K562 (cell line): Measurements from ENCODE around the gene GNB5. TPM values are rescaled to one million over a fixed set of nuclear protein-coding genes. Genes with fewer than 3 reads are reported as not detected.
"Not testable (repeated sequence)": the region's sequence is repeated elsewhere in the genome, so short reads cannot be mapped to it uniquely, and the experiment has no call there.

Experiments used
- ATAC-seq: fragments of 200-7000 bp; cut with Tn5 transposase; 3 replicates; pipeline ENCODE4 v1.9.1; 2020; ENCODE audit warnings: moderate library complexity
- BruUV-seq: library from RNA; stranded (reverse); fragments of 400-500 nt; replicated peaks from 2 replicates; lab custom pipeline; 2021; lab: Mats Ljungman, UMichigan
- CTCF ChIA-PET: fragments of 300-600 bp; formaldehyde crosslinking; extraction: SDS; loops from one replicate; lab custom pipeline; 2021; ENCODE audit warnings: low intra/inter-chr PET ratio; lab: Yijun Ruan, JAX
- POLR2A ChIA-PET: fragments of 300-600, 350-650 bp; sonication (Branson Sonifier 250); formaldehyde crosslinking; extraction: SDS; loops from one replicate; lab custom pipeline; 2021; ENCODE audit warnings: antibody characterized with exemption, inconsistent platforms; lab: Yijun Ruan, JAX
- DNase-seq, 4 experiments: peaks; one replicate each; pipeline versions ENCODE4 v3.0.0 to v3.0.0-alpha.2; 2011 to 2018; ENCODE audit warnings: low spot score in 3 of 4, mixed read lengths in 3 of 4; ENCODE audit errors: extremely low read depth in 1 of 4
- FAIRE-seq: peaks from 2 replicates; lab custom pipeline; 2011; peaks lifted over from hg19 to GRCh38; lab: Jason Lieb, UNC
- H2AFZ ChIP-seq: 2 replicates; pipeline ENCODE4 v1.6.0; 2011; ENCODE audit warnings: low read depth, low read length, control low read depth, inconsistent platforms
- H3K27ac ChIP-seq: fragments of 200-600 bp; 3 replicates; pipeline ENCODE4 v1.8.0; 2011; ENCODE audit warnings: low read depth, mild to moderate bottlenecking, control low read depth, inconsistent platforms, low read length, moderate library complexity, mixed read lengths; ENCODE audit errors: extremely low read depth
- H3K27me3 ChIP-seq, 2 experiments: fragments of 300-600 bp in 1 of 2; 2 replicates in 1 of 2; 3 replicates in 1 of 2; pipeline versions ENCODE4 v1.6.0 to v1.8.0; 2011; ENCODE audit warnings: inconsistent platforms in 2 of 2, low read length in 2 of 2, mild to moderate bottlenecking in 1 of 2, mixed read lengths in 1 of 2, moderate library complexity in 1 of 2; ENCODE audit not compliant: control insufficient read depth in 2 of 2, insufficient read depth in 2 of 2
- H3K36me3 ChIP-seq: fragments of 300-600 bp; 3 replicates; pipeline ENCODE4 v1.8.0; 2011; ENCODE audit warnings: mild to moderate bottlenecking, low read length, inconsistent platforms; ENCODE audit not compliant: control insufficient read depth, insufficient read depth
- H3K4me1 ChIP-seq, 2 experiments: fragments of 200-600 bp in 1 of 2; replicated peaks in 1 of 2; 2 replicates in 1 of 2; 3 replicates in 1 of 2; pipeline versions ENCODE4 v1.5.1 to v1.8.0; 2011; ENCODE audit warnings: inconsistent platforms in 2 of 2, low read length in 2 of 2, mild to moderate bottlenecking in 1 of 2, mixed read lengths in 1 of 2, moderate library complexity in 1 of 2; ENCODE audit not compliant: control insufficient read depth in 2 of 2, insufficient read depth in 2 of 2
- H3K4me2 ChIP-seq: 2 replicates; pipeline ENCODE4 v1.6.1; 2011; ENCODE audit warnings: low read length, control low read depth, inconsistent platforms, mixed read lengths; ENCODE audit not compliant: insufficient read depth
- H3K4me3 ChIP-seq: fragments of 200-600 bp; sonication (generic), shearing (Covaris generic); 2 replicates; pipeline ENCODE4 v1.5.1; 2016; ENCODE audit warnings: control low read depth, inconsistent platforms
- H3K79me2 ChIP-seq: fragments of 200-600 bp; 3 replicates; pipeline ENCODE4 v1.8.0; 2011; ENCODE audit warnings: low read length, inconsistent platforms; ENCODE audit not compliant: control insufficient read depth, insufficient read depth
- H3K9ac ChIP-seq, 2 experiments: 2 replicates each; pipeline versions ENCODE4 v1.6.0 to v1.6.1; 2011; ENCODE audit warnings: low read depth in 2 of 2, low read length in 2 of 2, control low read depth in 1 of 2, inconsistent platforms in 1 of 2, mild to moderate bottlenecking in 1 of 2, mixed read lengths in 1 of 2; ENCODE audit not compliant: insufficient read depth in 1 of 2
- H3K9me1 ChIP-seq: one replicate; pipeline ENCODE4 v1.6.0; 2011; ENCODE audit warnings: inconsistent platforms, mild to moderate bottlenecking, low read length, moderate library complexity; ENCODE audit not compliant: control insufficient read depth, insufficient read depth
- H3K9me3 ChIP-seq: replicated peaks from 2 replicates; pipeline ENCODE4 v1.5.1; 2011; ENCODE audit warnings: low read depth, low read length, inconsistent platforms; ENCODE audit not compliant: control insufficient read depth, insufficient read depth
- H4K20me1 ChIP-seq: replicated peaks from 2 replicates; pipeline ENCODE4 v1.6.1; 2011; ENCODE audit warnings: low read length, inconsistent platforms, mixed read lengths; ENCODE audit not compliant: control insufficient read depth, insufficient read depth
- BHLHE40 ChIP-seq: IDR thresholded peaks from 2 replicates; pipeline ENCODE4 v1.6.1; 2011; ENCODE audit warnings: low read length, improper control_type of control experiment
- NFIC ChIP-seq: fragments of 450-650 bp; IDR thresholded peaks from 2 replicates; pipeline ENCODE4 v1.6.1; 2017; ENCODE audit warnings: mild to moderate bottlenecking, inconsistent platforms
- U2AF2 ChIP-seq: fragments of 200-400 bp; formaldehyde crosslinking; optimal IDR thresholded peaks from 2 replicates; pipeline ENCODE3; 2017; ENCODE audit warnings: low read depth, mild to moderate bottlenecking, low read length
- WGBS: fragments of 100-300 bp; shearing (Covaris generic); methylation state at CpG from one replicate; pipeline ENCODE4 v1.1.6; 2016; ENCODE audit warnings: low coverage, mixed read lengths; ENCODE audit not compliant: insufficient coverage; ENCODE audit errors: missing lambda C conversion rate; 5-methylcytosine and 5-hydroxymethylcytosine counted together
- in situ Hi-C: fragments of 300-500 bp; cut with MboI; formaldehyde crosslinking; loops from 4 replicates; pipeline ENCODE4 v1.15.0; 2018; ENCODE audit warnings: inconsistent platforms, mixed read lengths
- intact Hi-C: fragments of 100-400 bp; cut with micrococcal nuclease; formaldehyde crosslinking; loops from 2 replicates; pipeline ENCODE4 v1.14.2; 2022
- polyA plus RNA-seq, 8 experiments: library from polyadenylated mRNA; depleted of rRNA in 4 of 8; stranded (reverse) in 5 of 8; unstranded in 3 of 8; fragments of >200 nt; fragmentation: Nextera tagmentation in 2 of 8; fragmentation: Illumina TruSeq in 1 of 8; extraction: Ambion mirVana in 2 of 8; extraction: Trizol in 1 of 8; gene quantifications; 2 replicates each; pipeline versions ENCODE4 v1.2.1 to v1.2.3, GENCODE V29; 2011 to 2014; ENCODE audit warnings: inconsistent platforms in 1 of 8, missing spikeins in 1 of 8
- total RNA-seq, 7 experiments: library from RNA; depleted of rRNA in 6 of 7; stranded (reverse); fragments of >200 nt in 6 of 7; fragmentation: Illumina TruSeq in 2 of 7; extraction: Trizol in 2 of 7; gene quantifications; 2 replicates each; pipeline versions ENCODE4 v1.2.1 to v1.2.3, GENCODE V29; 2011 to 2021; ENCODE audit warnings: low replicate concordance in 1 of 7

GNB5 gene
- total and polyA plus RNA-seq, 9 of the 15 experiments (the other 6 are each of a cell fraction or from before 2014, with no cell fraction given): 0.11 to 2.1 (median 0.77) TPM

GRCh38 chr15:52097180-52097579 is 94.0 kb downstream of the GNB5 start:
- H3K9me3 ChIP-seq: no peaks in the 10 kb centered on the region
- TF ChIP-seq U2AF2 (no peak), NFIC (peak; percentile 65), BHLHE40 (no peak)
- no peak for FAIRE-seq
- no peak for ATAC-seq
- ChIA-PET POLR2A (no interaction called here), CTCF (no interaction called here)
- intact Hi-C loops (no loop called here), in situ Hi-C loops (no loop called here)
- BruUV-seq: no TSS peak
- H3K27ac ChIP-seq: no peak overlapping the region
- H3K4me1 ChIP-seq: no peaks in the 10 kb centered on the region; a peak in 3 of 5 replicates
- H4K20me1 ChIP-seq: no peaks in the 10 kb centered on the region
- no peak overlapping the region for H3K4me2 ChIP-seq
- no peak overlapping the region for H3K9ac ChIP-seq
- H3K36me3 ChIP-seq: no peaks in the 10 kb centered on the region
- DNase-seq: peak in 2 of 4 experiments; percentile 18 to 20
- H3K79me2 ChIP-seq: no peaks in the 10 kb centered on the region
- H3K4me3 ChIP-seq: no peak overlapping the region
- no peak overlapping the region for H2AFZ ChIP-seq
- no peaks in the 10 kb centered on the region for H3K9me1 ChIP-seq
- H3K27me3 ChIP-seq: 0 out of 5 replicates have a peak, but pooled peaks cover 0 to 8% of the 10 kb centered on the region in 2 experiments

- intact Hi-C loops, H3K4me1 ChIP-seq, DNase-seq, H4K20me1 ChIP-seq, H3K79me2 ChIP-seq, FAIRE-seq, POLR2A ChIA-PET, H3K9me1 ChIP-seq, H3K9ac ChIP-seq, in situ Hi-C loops, H3K4me3 ChIP-seq, ATAC-seq, CTCF ChIA-PET, BruUV-seq, H3K9me3 ChIP-seq, H3K36me3 ChIP-seq, H2AFZ ChIP-seq, H3K27ac ChIP-seq, H3K27me3 ChIP-seq, H3K4me2 ChIP-seq: not testable (repeated sequence)
- WGBS: 53% methylated on average over 9 of the region's 9 CpGs
Observed at GRCh38 chr15:52096536-52096935, 94.7 kb downstream of the GNB5 start.
